ENCODE data around the gene LAMTOR2.
"Not testable (repeated sequence)": the region's sequence is repeated elsewhere in the genome, so short reads cannot be mapped to it uniquely, and the experiment has no call there.

LAMTOR2 gene

DNA sequence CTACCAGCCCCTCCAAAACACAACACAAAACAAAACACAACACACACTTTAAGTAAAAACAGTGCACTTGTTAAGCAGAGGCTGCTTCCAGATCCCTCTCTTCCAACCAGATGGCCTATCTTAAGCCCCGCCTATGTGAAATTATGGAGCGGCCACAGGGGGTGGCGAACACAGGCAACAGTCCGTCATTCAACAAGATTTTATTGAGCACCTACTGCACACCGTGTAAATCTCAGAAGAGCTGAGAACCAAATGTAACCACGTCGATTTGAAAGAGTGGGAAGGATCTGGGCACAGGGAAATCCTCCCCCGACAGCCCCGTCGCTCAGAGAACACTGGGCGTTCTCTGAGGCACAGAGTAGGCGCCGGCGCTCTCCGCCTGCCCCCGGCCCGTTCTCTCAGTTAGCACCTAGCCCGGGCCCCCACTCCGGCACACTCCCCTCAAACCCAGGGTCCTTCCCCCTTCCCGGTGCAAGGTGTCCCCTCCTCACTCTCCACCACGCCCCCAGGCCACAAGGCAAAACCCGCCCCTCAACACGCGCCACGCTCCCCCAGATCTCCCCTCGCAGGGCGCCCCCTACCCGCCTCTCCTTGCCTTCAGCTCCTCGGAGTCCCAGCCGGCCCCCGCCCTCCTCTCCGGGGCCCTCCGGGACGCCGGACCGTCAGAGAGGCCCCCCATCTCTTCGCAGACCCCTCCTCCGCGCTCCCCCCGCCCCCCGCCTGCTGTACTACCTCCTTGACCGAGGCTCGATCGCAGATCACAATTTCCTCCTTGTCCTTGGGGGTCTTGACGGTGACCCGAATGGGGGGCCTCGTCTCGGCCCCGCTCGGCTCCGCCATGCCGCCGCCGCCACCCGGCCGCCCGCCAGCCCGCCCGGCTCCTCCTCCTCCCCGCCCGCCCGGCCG lies 1.5 kb upstream of the LAMTOR2 start:
- peak; percentile 61 for DNase-seq (ENCODE audit: low read depth)

- DNase-seq (ENCODE audit: low read depth) = peak; percentile 85
Observed at GRCh38 chr1:156053768-156054499, 648 bp upstream of the LAMTOR2 start, which contains the start of gene UBQLN4. TSS of gene UBQLN4 (minus strand) at chr1:156053798. CDS start at chr1:156053701, 97 bp downstream.

- DNase-seq (ENCODE audit: low read depth) = no peak
Observed at GRCh38 chr1:156055281-156056048, 883 bp downstream of the LAMTOR2 start.

- DNase-seq (ENCODE audit: low read depth) = no peak
Observed at GRCh38 chr1:156056326-156056849, 1.8 kb downstream of the LAMTOR2 start.

GRCh38 chr1:156060937-156061636 lies 6.5 kb downstream of the LAMTOR2 start, which contains the start of gene RAB25:
TSS of gene RAB25 (plus strand) at chr1:156061160. CDS start at chr1:156061401, 241 bp downstream.
- no peak for DNase-seq (ENCODE audit: low read depth)

- DNase-seq (ENCODE audit: low read depth) = no peak
Observed at GRCh38 chr1:156062189-156062588, 7.6 kb downstream of the LAMTOR2 start.

- no peak for DNase-seq (ENCODE audit: low read depth)
Observed at GRCh38 chr1:156063997-156064285, 9.4 kb downstream of the LAMTOR2 start.

DNA sequence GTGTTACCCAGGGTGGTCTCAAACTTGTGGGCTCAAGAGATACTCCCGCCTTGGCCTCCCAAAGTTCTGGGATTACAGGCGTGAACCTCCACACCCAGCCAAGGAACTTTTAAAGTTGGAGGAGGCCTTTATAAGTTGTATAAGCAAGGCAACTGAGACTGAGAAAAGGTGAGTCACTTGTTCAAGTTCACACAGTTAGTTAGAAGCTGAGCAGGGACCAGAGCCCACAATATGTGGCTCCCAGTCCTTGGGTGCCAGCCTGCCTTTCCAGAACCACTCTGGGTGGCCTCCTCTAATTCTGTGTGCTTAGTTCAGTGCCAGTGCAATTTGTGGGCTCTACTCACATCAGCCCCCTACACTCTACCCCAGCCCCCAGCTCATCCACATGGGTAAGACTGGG lies 10.0 kb downstream of the LAMTOR2 start:
- DNase-seq (ENCODE audit: low read depth) = no peak

DNA sequence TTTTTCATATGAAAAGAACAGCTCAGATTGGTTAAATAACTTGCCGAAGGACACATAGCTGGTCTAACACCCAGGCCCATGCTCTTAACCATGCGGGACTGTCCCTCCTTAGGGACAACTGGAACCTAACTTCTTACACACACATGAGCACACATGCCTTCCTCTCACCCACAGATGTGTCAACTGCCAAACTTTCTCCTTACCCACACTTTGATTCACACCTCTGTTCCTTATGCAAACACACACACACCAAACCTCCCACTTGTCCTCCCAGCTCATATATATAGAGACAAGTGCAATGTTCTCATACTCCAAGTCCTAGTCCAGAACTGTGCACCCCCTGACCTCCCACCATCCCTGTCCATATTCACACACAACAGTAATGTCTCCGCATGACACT lies 10.6 kb downstream of the LAMTOR2 start:
- no peak for DNase-seq (ENCODE audit: low read depth)

DNA sequence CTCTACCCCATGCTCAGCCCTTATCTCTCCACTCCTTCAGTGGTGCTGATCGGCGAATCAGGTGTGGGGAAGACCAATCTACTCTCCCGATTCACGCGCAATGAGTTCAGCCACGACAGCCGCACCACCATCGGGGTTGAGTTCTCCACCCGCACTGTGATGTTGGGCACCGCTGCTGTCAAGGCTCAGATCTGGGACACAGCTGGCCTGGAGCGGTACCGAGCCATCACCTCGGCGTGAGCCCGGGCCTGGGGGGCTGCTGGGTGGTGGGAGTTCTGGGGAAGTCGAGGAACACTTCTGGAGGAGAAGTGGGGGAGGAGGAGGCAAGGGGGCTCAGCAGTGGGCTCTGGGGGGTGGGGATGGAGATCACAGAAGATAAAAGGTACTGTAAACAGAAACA lies 11.3 kb downstream of the LAMTOR2 start:
- no peak for DNase-seq (ENCODE audit: low read depth)

- DNase-seq (ENCODE audit: low read depth) = no peak
Observed at GRCh38 chr1:156067262-156067661, 12.7 kb downstream of the LAMTOR2 start.

DNA sequence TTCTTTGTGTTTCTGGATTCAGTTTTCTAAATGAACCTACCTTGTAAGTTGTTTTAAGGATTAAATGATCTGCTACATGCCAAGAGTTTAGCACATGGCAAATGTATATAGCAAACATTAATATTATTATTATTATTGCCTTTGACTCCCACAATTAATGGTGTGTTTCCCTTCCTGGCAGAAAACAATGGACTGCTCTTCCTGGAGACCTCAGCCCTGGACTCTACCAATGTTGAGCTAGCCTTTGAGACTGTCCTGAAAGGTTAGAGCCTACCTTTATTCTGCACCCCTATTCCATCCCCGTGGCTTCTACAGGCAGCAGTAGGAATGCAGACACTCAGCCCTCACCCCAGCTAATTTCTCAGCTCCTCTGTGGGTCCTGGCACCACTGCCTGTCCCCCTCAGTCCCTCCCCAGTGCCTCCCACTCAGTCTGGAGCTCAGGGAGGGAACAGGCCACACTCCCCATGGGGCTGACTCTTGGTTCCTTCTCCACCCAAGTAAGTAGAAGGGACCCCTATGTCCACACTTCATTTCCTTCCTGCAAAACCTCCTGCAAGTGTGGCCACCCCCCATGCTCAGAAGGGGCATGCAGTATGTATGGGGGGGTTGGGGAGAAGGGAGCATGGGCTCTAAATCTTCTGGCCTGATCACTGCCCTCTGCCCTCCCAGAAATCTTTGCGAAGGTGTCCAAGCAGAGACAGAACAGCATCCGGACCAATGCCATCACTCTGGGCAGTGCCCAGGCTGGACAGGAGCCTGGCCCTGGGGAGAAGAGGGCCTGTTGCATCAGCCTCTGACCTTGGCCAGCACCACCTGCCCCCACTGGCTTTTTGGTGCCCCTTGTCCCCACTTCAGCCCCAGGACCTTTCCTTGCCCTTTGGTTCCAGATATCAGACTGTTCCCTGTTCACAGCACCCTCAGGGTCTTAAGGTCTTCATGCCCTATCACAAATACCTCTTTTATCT lies 15.2 kb downstream of the LAMTOR2 start:
- DNase-seq (ENCODE audit: low read depth) = no peak

- no peak for DNase-seq (ENCODE audit: low read depth)
Observed at GRCh38 chr1:156070548-156070947, 16.0 kb downstream of the LAMTOR2 start.

- DNase-seq (ENCODE audit: low read depth) = not testable (repeated sequence)
Observed at GRCh38 chr1:156071332-156071816, 16.8 kb downstream of the LAMTOR2 start.

DNA sequence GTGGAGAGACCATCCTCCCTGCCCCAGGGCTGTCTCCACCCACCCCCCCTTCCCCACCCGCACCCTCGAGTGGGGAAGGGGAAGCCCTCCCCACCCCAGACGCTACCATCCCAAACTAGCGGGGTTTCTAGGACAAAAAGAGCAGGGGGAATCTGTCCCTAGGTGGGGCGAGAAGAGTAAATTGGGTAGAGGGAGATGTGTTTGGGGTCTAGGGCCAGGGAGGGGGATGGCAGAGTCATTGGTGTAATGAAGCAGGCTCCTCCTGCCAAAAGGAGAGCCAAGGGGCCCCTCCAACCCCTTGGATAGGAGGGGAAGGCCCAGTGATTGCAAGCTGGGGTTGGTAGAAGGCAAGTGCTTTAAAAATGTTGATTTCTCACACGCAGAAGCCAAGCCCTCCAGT lies 17.7 kb downstream of the LAMTOR2 start:
- no peak for DNase-seq (ENCODE audit: low read depth)

GRCh38 chr1:156073110-156073687 lies 18.6 kb downstream of the LAMTOR2 start:
- no peak for DNase-seq (ENCODE audit: low read depth)

- no peak for DNase-seq (ENCODE audit: low read depth)
Observed at GRCh38 chr1:156073740-156074139, 19.2 kb downstream of the LAMTOR2 start.

DNA sequence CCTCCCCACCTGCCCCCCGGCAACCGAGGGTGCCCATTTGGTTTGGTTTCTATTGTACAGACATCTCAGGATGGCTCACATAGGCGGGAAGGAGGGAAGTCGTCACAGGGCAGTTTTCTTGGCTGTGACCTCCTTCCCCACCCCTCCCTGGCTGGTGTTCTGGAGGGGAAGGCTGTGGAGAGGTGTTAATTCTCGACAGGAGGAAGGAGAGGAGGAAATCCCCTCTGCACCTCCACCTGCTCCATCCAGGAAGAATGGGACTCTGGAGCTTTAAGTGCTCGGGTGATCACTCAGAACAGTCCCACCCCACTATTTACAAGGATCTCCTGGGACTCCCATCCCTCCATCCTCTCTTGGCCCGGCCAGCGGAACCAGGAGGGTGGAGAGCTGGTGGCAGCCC lies 20.1 kb downstream of the LAMTOR2 start:
- no peak for DNase-seq (ENCODE audit: low read depth)

GRCh38 chr1:156075162-156075561 lies 20.6 kb downstream of the LAMTOR2 start:
- no peak for DNase-seq (ENCODE audit: low read depth)

- no peak for DNase-seq (ENCODE audit: low read depth)
Observed at GRCh38 chr1:156075775-156076204, 21.2 kb downstream of the LAMTOR2 start.

Data from stimulated activated CD4-positive, alpha-beta T cell treated with anti-CD3 and anti-CD28 coated beads, Interleukin-2, amount 100 ng/mL, for 4 hours (primary cell).